GM12878 (cell line): ENCODE results near the gene MYL12B. TPM values are rescaled to one million over a fixed set of nuclear protein-coding genes. Genes with fewer than 3 reads are reported as not detected.

Source experiments
- ATAC-seq: fragments of 200-7000 bp; cut with Tn5 transposase; 3 replicates; pipeline ENCODE4 v1.9.1; 2020; ENCODE audit warnings: mild to moderate bottlenecking, moderate library complexity
- BruUV-seq: library from RNA; stranded (reverse); fragments of 400-500 nt; replicated peaks from 2 replicates; lab custom pipeline; 2021; lab: Mats Ljungman, UMichigan
- CTCF ChIA-PET: fragments of 300-600 bp; sonication (Branson Sonifier 250); formaldehyde crosslinking; extraction: SDS; loops from one replicate; lab custom pipeline; 2021; ENCODE audit warnings: inconsistent platforms; lab: Yijun Ruan, JAX
- POLR2A ChIA-PET: fragments of 350-600 bp; formaldehyde crosslinking; extraction: SDS; loops from one replicate; lab custom pipeline; 2021; ENCODE audit warnings: inconsistent platforms; lab: Charles Lee
- RAD21 ChIA-PET: fragments of 300-600 bp; sonication (Branson Sonifier 250); formaldehyde crosslinking; loops from one replicate; lab custom pipeline; 2023; ENCODE audit warnings: antibody characterized with exemption; ENCODE audit not compliant: unreplicated experiment; lab: Charles Lee
- SMC1A ChIA-PET: fragments of 300-600 bp; sonication (Branson Sonifier 250); formaldehyde crosslinking; loops from one replicate; lab custom pipeline; 2023; ENCODE audit not compliant: unreplicated experiment, uncharacterized antibody; lab: Charles Lee
- DNase-seq: peaks from one replicate; pipeline ENCODE4 v3.0.0-alpha.2; 2011; ENCODE audit warnings: low read depth, low spot score
- FAIRE-seq: peaks from 3 replicates; lab custom pipeline; 2011; peaks lifted over from hg19 to GRCh38; lab: Jason Lieb, UNC
- H2AFZ ChIP-seq: 2 replicates; pipeline ENCODE4 v1.6.0; 2011; ENCODE audit warnings: low read depth, low read length, control low read depth; ENCODE audit not compliant: control insufficient read depth
- H3K27ac ChIP-seq: 2 replicates; pipeline ENCODE4 v1.5.1; 2011; ENCODE audit warnings: control low read depth; ENCODE audit not compliant: control insufficient read depth, insufficient read depth
- H3K27me3 ChIP-seq, 2 experiments: replicated peaks in 1 of 2; 2 replicates each; pipeline versions ENCODE4 v1.6.0 to v1.6.1; 2011; ENCODE audit warnings: low read length in 1 of 2; ENCODE audit not compliant: control insufficient read depth in 2 of 2, insufficient read depth in 2 of 2
- H3K36me3 ChIP-seq, 2 experiments: 2 replicates each; pipeline ENCODE4 v1.5.1; 2011; ENCODE audit warnings: low read length in 1 of 2; ENCODE audit not compliant: control insufficient read depth in 2 of 2, insufficient read depth in 2 of 2
- H3K4me1 ChIP-seq: 2 replicates; pipeline ENCODE4 v1.6.1; 2011; ENCODE audit warnings: mild to moderate bottlenecking, low read length, moderate library complexity, mixed read lengths; ENCODE audit not compliant: control insufficient read depth, insufficient read depth
- H3K4me2 ChIP-seq: 2 replicates; pipeline ENCODE4 v1.6.0; 2011; ENCODE audit warnings: control low read depth; ENCODE audit not compliant: control insufficient read depth, insufficient read depth
- H3K4me3 ChIP-seq: fragments of 200-600 bp; sonication (generic); 2 replicates; pipeline ENCODE4 v1.5.1; 2016
- H3K79me2 ChIP-seq: 2 replicates; pipeline ENCODE4 v1.6.0; 2011; ENCODE audit warnings: low read length; ENCODE audit not compliant: control insufficient read depth, insufficient read depth
- H3K9ac ChIP-seq: 2 replicates; pipeline ENCODE4 v1.8.0; 2011; ENCODE audit warnings: low read length, control low read depth, mixed read lengths; ENCODE audit not compliant: control insufficient read depth, insufficient read depth
- H3K9me3 ChIP-seq: replicated peaks from 3 replicates; pipeline ENCODE4 v1.5.1; 2011; ENCODE audit warnings: mild to moderate bottlenecking, low read length; ENCODE audit not compliant: control insufficient read depth, insufficient read depth
- H4K20me1 ChIP-seq: 2 replicates; pipeline ENCODE4 v1.6.0; 2011; ENCODE audit not compliant: control insufficient read depth, insufficient read depth
- ATF7 ChIP-seq: fragments of 450-650 bp; IDR thresholded peaks from 2 replicates; pipeline ENCODE4 v1.6.1; 2016; ENCODE audit warnings: low read depth, mild to moderate bottlenecking
- DPF2 ChIP-seq: fragments of 450-650 bp; IDR thresholded peaks from 2 replicates; pipeline ENCODE4 v1.6.1; 2017; ENCODE audit warnings: mild to moderate bottlenecking
- EZH2 ChIP-seq: IDR thresholded peaks from 2 replicates; pipeline ENCODE4 v1.6.1; 2012; ENCODE audit warnings: low read depth, mild to moderate bottlenecking, control low read depth, inconsistent platforms, low read length, borderline replicate concordance; ENCODE audit not compliant: control insufficient read depth
- FOS ChIP-seq: IDR thresholded peaks from 3 replicates; pipeline ENCODE4 v1.6.1; 2011; ENCODE audit warnings: borderline replicate concordance; ENCODE audit not compliant: insufficient read length; ENCODE audit errors: extremely low read depth
- IKZF1 ChIP-seq: fragments of 450-650 bp; conservative IDR thresholded peaks from 2 replicates; pipeline ENCODE4 v1.6.1; 2017; ENCODE audit warnings: antibody characterized with exemption, mild to moderate bottlenecking
- IKZF2 ChIP-seq, 2 experiments: fragments of 450-650 bp; IDR thresholded peaks; 2 replicates each; pipeline ENCODE4 v1.6.1; 2017; ENCODE audit warnings: mild to moderate bottlenecking in 2 of 2, moderate library complexity in 2 of 2
- JUNB ChIP-seq: IDR thresholded peaks from 2 replicates; pipeline ENCODE4 v1.6.1; 2016; ENCODE audit warnings: antibody characterized with exemption, mild to moderate bottlenecking
- KAT2A ChIP-seq: conservative IDR thresholded peaks from 2 replicates; pipeline ENCODE4 v1.6.1; 2011; ENCODE audit warnings: low read depth, low read length; ENCODE audit not compliant: control insufficient read depth
- NFYA ChIP-seq: IDR thresholded peaks from 2 replicates; pipeline ENCODE4 v1.6.1; 2011; ENCODE audit warnings: low read depth, mild to moderate bottlenecking, low read length, improper control_type of control experiment, borderline replicate concordance
- NR2C1 ChIP-seq: fragments of 450-650 bp; IDR thresholded peaks from 2 replicates; pipeline ENCODE4 v1.6.1; 2017; ENCODE audit warnings: antibody characterized with exemption, mild to moderate bottlenecking, moderate library complexity
- PAX8 ChIP-seq: fragments of 450-650 bp; IDR thresholded peaks from 2 replicates; pipeline ENCODE4 v1.6.1; 2017; ENCODE audit warnings: mild to moderate bottlenecking, moderate library complexity
- RAD51 ChIP-seq: fragments of 450-650 bp; IDR thresholded peaks from 2 replicates; pipeline ENCODE4 v1.6.1; 2016; ENCODE audit warnings: moderate library complexity, mild to moderate bottlenecking, inconsistent platforms
- RUNX3 ChIP-seq: IDR thresholded peaks from 2 replicates; pipeline ENCODE4 v1.6.1; 2012; ENCODE audit warnings: low read length, inconsistent platforms
- SPI1 ChIP-seq: IDR thresholded peaks from 2 replicates; pipeline ENCODE4 v1.6.1; 2011; ENCODE audit warnings: low read depth, mild to moderate bottlenecking, low read length, moderate library complexity, borderline replicate concordance; ENCODE audit not compliant: insufficient read depth
- SREBF1 ChIP-seq: IDR thresholded peaks from 2 replicates; pipeline ENCODE4 v1.6.1; 2012; ENCODE audit warnings: mild to moderate bottlenecking, low read length
- ZNF207 ChIP-seq: fragments of 450-650 bp; IDR thresholded peaks from 2 replicates; pipeline ENCODE4 v1.6.1; 2014; ENCODE audit warnings: antibody characterized with exemption, mild to moderate bottlenecking, borderline replicate concordance
- ZNF384 ChIP-seq: IDR thresholded peaks from 2 replicates; pipeline ENCODE4 v1.6.1; 2012; ENCODE audit warnings: low read depth, mild to moderate bottlenecking, low read length, improper control_type of control experiment, borderline replicate concordance
- WGBS: methylation state at CpG from one replicate; pipeline ENCODE4 v1.1.6; 2016; ENCODE audit warnings: low lambda C conversion rate; ENCODE audit not compliant: insufficient replicate concordance, insufficient coverage; ENCODE audit errors: missing lambda C conversion rate; 5-methylcytosine and 5-hydroxymethylcytosine counted together
- in situ Hi-C: fragments of 300-500 bp; cut with MboI; formaldehyde crosslinking; loops from 9 replicates; pipeline ENCODE4 v1.14.3; 2018; ENCODE audit warnings: mixed read lengths
- intact Hi-C: fragments of 100-400 bp; cut with micrococcal nuclease; formaldehyde crosslinking; loops from one replicate; pipeline ENCODE4 v1.14.2; 2022; ENCODE audit not compliant: unreplicated experiment
- polyA plus RNA-seq, 11 experiments: library from polyadenylated mRNA; depleted of rRNA in 4 of 11; unstranded in 6 of 11; stranded (reverse) in 5 of 11; fragments of >200 nt; fragmentation: Nextera tagmentation in 4 of 11; fragmentation: Illumina TruSeq in 1 of 11; extraction: Ambion mirVana in 4 of 11; extraction: Trizol in 1 of 11; gene quantifications; 1 replicate in 1 of 11; 2 replicates in 10 of 11; pipeline versions ENCODE4 v1.2.1 to v1.2.3, GENCODE V29; 2011 to 2016; ENCODE audit warnings: inconsistent platforms in 2 of 11, missing spikeins in 2 of 11, low read depth in 1 of 11
- total RNA-seq, 4 experiments: library from RNA; depleted of rRNA in 3 of 4; stranded (reverse); fragments of >200 nt in 3 of 4; fragmentation: Illumina TruSeq in 1 of 4; extraction: Trizol in 1 of 4; gene quantifications; 2 replicates each; pipeline versions ENCODE4 v1.2.1 to v1.2.3, GENCODE V29; 2013 to 2021
- TF ChIP-seq, protein P1 (sequence below): fragments of 450-650 bp; IDR thresholded peaks from 2 replicates; pipeline ENCODE4 v1.6.1; 2017; ENCODE audit warnings: mild to moderate bottlenecking, moderate library complexity
- TF ChIP-seq, protein P2 (sequence below): fragments of 150-350 bp; IDR thresholded peaks from 2 replicates; pipeline ENCODE4 v1.6.1; 2014; ENCODE audit warnings: mild to moderate bottlenecking, low read depth, low read length

MYL12B gene
- total and polyA plus RNA-seq, 10 of the 15 experiments (the other 5 are each of a cell fraction or from before 2014, with no cell fraction given) = 179 to 739 (median 400) TPM

DNA sequence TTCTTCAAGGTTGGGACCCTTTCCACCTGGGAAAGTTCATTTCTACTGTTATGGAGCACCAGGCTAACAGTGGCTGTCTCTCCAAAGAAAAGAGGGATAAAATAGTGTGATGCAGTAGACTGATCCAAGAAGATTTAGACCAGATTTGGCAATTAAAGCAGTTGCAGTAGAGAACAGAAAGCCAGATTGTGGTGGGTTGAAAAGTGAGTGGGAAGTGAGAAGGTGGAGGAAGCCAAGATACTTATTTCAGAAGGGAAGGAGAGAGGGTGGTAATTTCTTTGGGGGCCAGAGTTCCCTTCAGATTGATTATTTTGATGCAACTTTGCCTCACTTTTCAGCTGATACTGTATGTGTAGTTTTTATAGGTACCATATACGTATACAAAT is 8.0 kb downstream of the MYL12B start:
- in situ Hi-C loops (loop anchor here (25.0 kb wide), 1 partner anchor 992 kb away; no protein-coding TSS in a partner anchor), intact Hi-C loops (loop anchor here (10.0 kb wide), 1 partner anchor 725 kb away; no protein-coding TSS in a partner anchor)
- H3K36me3 ChIP-seq = peaks cover 4 to 9% of the 10 kb centered on the region in 2 experiments; a peak in 3 of 4 replicates
- POLR2A ChIA-PET = no interaction called here
- no peak overlapping the region for H3K4me3 ChIP-seq
- no peak for FAIRE-seq
- H3K27me3 ChIP-seq = no peaks in the 10 kb centered on the region
- peaks cover 80% of the 10 kb centered on the region for H3K79me2 ChIP-seq
- no peak overlapping the region for H2AFZ ChIP-seq
- no peaks in the 10 kb centered on the region for H4K20me1 ChIP-seq
- peak overlapping the region; percentile 68 for H3K4me2 ChIP-seq
- ATAC-seq = 0 out of 3 replicates have a peak, but pooled peaks have one; percentile 9
- no peak overlapping the region for H3K9ac ChIP-seq
- WGBS = 100% methylated on average over 1 of the region's 1 CpG
- DNase-seq = no peak
- no peak overlapping the region for H3K27ac ChIP-seq
- BruUV-seq = no TSS peak
- CTCF ChIA-PET = interaction anchor here (1.2 kb wide), 1 partner anchor 396 kb away, joined by 3 read pairs; no protein-coding TSS in a partner anchor
- SMC1A ChIA-PET = interaction anchor here (1.4 kb wide), 2 partner anchors 13 to 22 kb away, joined by 3 read pairs; no protein-coding TSS in a partner anchor
- RAD21 ChIA-PET = no interaction called here
- peaks cover 10% of the 10 kb centered on the region for H3K4me1 ChIP-seq
- H3K9me3 ChIP-seq = no peaks in the 10 kb centered on the region
- TF ChIP-seq SPI1 = peak; percentile 37; the same call in 1 of the 2 replicates
- no peak for TF ChIP-seq JUNB
- no peak for TF ChIP-seq EZH2
- TF ChIP-seq FOS = no peak
- TF ChIP-seq PAX8 = no peak
- no peak for TF ChIP-seq ATF7
- TF ChIP-seq IKZF2 (IDR thresholded peaks at IDR 0.05) = peak in 1 of 2 experiments; percentile 55; a peak in 3 of 4 replicates
- TF ChIP-seq DPF2 = no peak
- TF ChIP-seq ZNF384 = no peak
- TF ChIP-seq ZNF207 = no peak
- peak; percentile 42 for TF ChIP-seq IKZF1
- no peak for TF ChIP-seq NR2C1
- TF ChIP-seq, protein P1, sequence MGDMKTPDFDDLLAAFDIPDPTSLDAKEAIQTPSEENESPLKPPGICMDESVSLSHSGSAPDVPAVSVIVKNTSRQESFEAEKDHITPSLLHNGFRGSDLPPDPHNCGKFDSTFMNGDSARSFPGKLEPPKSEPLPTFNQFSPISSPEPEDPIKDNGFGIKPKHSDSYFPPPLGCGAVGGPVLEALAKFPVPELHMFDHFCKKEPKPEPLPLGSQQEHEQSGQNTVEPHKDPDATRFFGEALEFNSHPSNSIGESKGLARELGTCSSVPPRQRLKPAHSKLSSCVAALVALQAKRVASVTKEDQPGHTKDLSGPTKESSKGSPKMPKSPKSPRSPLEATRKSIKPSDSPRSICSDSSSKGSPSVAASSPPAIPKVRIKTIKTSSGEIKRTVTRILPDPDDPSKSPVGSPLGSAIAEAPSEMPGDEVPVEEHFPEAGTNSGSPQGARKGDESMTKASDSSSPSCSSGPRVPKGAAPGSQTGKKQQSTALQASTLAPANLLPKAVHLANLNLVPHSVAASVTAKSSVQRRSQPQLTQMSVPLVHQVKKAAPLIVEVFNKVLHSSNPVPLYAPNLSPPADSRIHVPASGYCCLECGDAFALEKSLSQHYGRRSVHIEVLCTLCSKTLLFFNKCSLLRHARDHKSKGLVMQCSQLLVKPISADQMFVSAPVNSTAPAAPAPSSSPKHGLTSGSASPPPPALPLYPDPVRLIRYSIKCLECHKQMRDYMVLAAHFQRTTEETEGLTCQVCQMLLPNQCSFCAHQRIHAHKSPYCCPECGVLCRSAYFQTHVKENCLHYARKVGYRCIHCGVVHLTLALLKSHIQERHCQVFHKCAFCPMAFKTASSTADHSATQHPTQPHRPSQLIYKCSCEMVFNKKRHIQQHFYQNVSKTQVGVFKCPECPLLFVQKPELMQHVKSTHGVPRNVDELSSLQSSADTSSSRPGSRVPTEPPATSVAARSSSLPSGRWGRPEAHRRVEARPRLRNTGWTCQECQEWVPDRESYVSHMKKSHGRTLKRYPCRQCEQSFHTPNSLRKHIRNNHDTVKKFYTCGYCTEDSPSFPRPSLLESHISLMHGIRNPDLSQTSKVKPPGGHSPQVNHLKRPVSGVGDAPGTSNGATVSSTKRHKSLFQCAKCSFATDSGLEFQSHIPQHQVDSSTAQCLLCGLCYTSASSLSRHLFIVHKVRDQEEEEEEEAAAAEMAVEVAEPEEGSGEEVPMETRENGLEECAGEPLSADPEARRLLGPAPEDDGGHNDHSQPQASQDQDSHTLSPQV = no peak
- peak; percentile 43 for TF ChIP-seq RUNX3
- no peak for TF ChIP-seq NFYA
- TF ChIP-seq KAT2A = no peak
- TF ChIP-seq, protein P2, sequence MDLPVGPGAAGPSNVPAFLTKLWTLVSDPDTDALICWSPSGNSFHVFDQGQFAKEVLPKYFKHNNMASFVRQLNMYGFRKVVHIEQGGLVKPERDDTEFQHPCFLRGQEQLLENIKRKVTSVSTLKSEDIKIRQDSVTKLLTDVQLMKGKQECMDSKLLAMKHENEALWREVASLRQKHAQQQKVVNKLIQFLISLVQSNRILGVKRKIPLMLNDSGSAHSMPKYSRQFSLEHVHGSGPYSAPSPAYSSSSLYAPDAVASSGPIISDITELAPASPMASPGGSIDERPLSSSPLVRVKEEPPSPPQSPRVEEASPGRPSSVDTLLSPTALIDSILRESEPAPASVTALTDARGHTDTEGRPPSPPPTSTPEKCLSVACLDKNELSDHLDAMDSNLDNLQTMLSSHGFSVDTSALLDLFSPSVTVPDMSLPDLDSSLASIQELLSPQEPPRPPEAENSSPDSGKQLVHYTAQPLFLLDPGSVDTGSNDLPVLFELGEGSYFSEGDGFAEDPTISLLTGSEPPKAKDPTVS = no peak
- no peak for TF ChIP-seq SREBF1
- no peak for TF ChIP-seq RAD51
